Mucosa of descending colon (tissue), 3 donors: ENCODE results near the gene MYBPHL. TPM values are rescaled to one million over a fixed set of nuclear protein-coding genes. Genes with fewer than 3 reads are reported as not detected.

ENCODE experiments used
- ATAC-seq: fragments of 200-7000 bp; cut with Tn5 transposase; one replicate; pipeline ENCODE4 v1.9.1; 2020; ENCODE audit warnings: mild to moderate bottlenecking, moderate library complexity
- DNase-seq, 3 donors: peaks; one replicate each; pipeline ENCODE4 v3.0.0-alpha.2; 2020
- H3K36me3 ChIP-seq: fragments of 200-600 bp; one replicate; pipeline ENCODE4 v1.8.0; 2021; ENCODE audit warnings: low read depth, mild to moderate bottlenecking
- H3K4me1 ChIP-seq: fragments of 200-600 bp; one replicate; pipeline ENCODE4 v1.8.0; 2021; ENCODE audit warnings: low read depth, mild to moderate bottlenecking
- H3K4me3 ChIP-seq: fragments of 200-600 bp; one replicate; pipeline ENCODE4 v1.8.0; 2021; ENCODE audit warnings: mild to moderate bottlenecking
- H3K9me3 ChIP-seq: fragments of 200-600 bp; one replicate; pipeline ENCODE4 v1.8.0; 2021; ENCODE audit warnings: mild to moderate bottlenecking
- intact Hi-C, 2 donors: fragments of 100-400 bp; cut with DNase I in 1 of 2; cut with micrococcal nuclease in 1 of 2; formaldehyde crosslinking; loops; one replicate each; pipeline versions ENCODE4 v1.11.0 to v1.11.1; 2022; cut with DNase I, micrococcal nuclease
- long read RNA-seq, 2 donors: library from polyadenylated mRNA; unstranded; transcript quantifications; one replicate each; pipeline ENCODE4 v2.0.0, GENCODE V29; 2019 to 2021
- total RNA-seq, 3 donors: library from RNA; stranded (reverse); fragmentation: NEBNext Ultra II Directional in 2 of 3; extraction: Animal tissue kit (Norgen Biotek cat#: 25700) in 2 of 3; gene quantifications; one replicate each; pipeline versions ENCODE4 v1.2.1 to v1.2.4, GENCODE V29; 2021 to 2023
- TF ChIP-seq, protein P1 (sequence below): fragments of 200-600 bp; IDR thresholded peaks from one replicate; pipeline ENCODE4 v1.8.0; 2022; ENCODE audit warnings: antibody characterized with exemption, mild to moderate bottlenecking
- donor health status: DM: no; HTN: no; CAD: no; lungs with moderate emphysema.
- donor health status: DM: no; HTN: no; CAD: no.
- donor health status: DM: no; HTN: yes; CAD: no.

MYBPHL gene, protein sequence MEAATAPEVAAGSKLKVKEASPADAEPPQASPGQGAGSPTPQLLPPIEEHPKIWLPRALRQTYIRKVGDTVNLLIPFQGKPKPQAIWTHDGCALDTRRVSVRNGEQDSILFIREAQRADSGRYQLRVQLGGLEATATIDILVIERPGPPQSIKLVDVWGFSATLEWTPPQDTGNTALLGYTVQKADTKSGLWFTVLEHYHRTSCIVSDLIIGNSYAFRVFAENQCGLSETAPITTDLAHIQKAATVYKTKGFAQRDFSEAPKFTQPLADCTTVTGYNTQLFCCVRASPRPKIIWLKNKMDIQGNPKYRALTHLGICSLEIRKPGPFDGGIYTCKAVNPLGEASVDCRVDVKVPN
- not detected for total RNA-seq
- long read RNA-seq, donor 1, result 0 reads
- long read RNA-seq, donor 2, result 0 reads

DNA sequence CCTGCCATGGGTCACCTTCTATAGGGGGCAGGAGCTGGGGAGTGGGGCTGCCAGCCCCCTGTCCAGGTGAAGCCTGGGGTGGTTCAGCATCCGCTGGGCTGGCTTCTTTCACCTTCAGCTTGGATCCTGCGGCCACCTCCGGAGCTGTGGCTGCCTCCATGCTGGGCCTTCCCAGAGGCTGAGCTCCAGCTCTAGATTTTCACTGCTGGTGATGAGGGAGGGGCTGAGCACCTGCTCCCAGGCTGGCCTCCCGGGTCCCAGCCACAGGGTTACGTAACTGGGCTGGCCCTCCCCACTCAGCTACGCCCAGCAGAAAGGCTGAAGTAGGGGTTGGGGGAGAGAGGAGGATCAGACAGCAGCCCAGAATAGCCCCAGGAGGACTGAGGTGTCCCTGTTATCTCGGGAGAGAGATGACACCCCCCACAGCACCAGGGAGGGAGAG is at the start of gene MYBPHL:
Gene MYBPHL, minus strand, starts transcription at position 180 of the 442 bp plus-strand sequence. Its CDS starts 20 bp downstream, at position 160.
- Histone ChIP-seq H3K9me3 (no peaks in the 10 kb centered on the region), H3K4me1 (no peaks in the 10 kb centered on the region), H3K4me3 (no peak within 1 kb of the TSS), H3K36me3 (no peaks in the 10 kb centered on the region)
- TF ChIP-seq, protein P1, sequence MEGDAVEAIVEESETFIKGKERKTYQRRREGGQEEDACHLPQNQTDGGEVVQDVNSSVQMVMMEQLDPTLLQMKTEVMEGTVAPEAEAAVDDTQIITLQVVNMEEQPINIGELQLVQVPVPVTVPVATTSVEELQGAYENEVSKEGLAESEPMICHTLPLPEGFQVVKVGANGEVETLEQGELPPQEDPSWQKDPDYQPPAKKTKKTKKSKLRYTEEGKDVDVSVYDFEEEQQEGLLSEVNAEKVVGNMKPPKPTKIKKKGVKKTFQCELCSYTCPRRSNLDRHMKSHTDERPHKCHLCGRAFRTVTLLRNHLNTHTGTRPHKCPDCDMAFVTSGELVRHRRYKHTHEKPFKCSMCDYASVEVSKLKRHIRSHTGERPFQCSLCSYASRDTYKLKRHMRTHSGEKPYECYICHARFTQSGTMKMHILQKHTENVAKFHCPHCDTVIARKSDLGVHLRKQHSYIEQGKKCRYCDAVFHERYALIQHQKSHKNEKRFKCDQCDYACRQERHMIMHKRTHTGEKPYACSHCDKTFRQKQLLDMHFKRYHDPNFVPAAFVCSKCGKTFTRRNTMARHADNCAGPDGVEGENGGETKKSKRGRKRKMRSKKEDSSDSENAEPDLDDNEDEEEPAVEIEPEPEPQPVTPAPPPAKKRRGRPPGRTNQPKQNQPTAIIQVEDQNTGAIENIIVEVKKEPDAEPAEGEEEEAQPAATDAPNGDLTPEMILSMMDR, result no peak
- peak; percentile 12 for ATAC-seq
- intact Hi-C loops, result no loop called here
- DNase-seq, result no peak

DNA sequence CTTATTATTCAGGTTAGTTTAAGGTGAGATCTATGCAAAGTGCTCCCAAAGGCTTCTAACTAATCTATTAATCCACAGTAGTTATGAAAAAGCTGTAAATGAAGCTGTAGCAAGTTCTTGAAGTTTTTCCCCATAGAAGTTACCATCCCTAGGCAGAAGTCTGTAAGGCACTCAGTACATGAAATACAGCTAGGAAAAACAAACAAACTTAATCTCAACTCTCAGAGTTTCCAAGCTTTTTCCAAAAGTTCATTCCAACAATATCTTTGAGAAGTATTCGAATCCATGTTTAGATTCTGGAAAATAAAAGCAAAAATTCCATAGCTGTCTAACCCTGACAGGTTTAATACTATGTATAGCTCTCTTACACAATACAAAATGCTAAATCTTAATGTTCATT is 49.7 kb upstream of the MYBPHL start:
- DNase-seq, result no peak
- TF ChIP-seq, protein P1, result no peak
- intact Hi-C loops, result no loop called here
- Histone ChIP-seq H3K36me3 (no peaks in the 10 kb centered on the region), H3K4me3 (no peak overlapping the region), H3K4me1 (no peaks in the 10 kb centered on the region), H3K9me3 (no peaks in the 10 kb centered on the region)
- ATAC-seq, result no peak

DNA sequence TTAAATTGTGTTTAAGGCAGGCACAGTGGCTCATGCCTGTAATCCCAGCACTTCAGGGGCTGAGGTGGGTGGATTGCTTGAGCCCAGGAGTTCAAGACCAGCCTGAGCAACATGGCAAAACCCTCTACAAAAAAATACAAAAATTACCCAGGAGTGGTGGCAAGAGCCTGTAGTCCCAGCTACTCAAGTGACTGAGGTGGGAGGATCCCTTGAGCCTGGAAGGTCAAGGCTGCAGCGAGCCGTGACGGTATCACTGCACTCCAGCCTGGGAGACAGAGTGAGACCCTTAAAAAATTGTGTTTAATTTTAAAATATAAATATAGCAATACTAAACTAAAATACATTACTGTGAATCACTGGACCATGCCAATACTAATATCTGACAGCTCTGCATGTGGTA is 48.1 kb upstream of the MYBPHL start:
- TF ChIP-seq, protein P1, result no peak
- Histone ChIP-seq H3K4me3 (no peak overlapping the region), H3K4me1 (peaks cover 8% of the 10 kb centered on the region), H3K9me3 (no peaks in the 10 kb centered on the region), H3K36me3 (no peaks in the 10 kb centered on the region)
- DNase-seq (no peak), ATAC-seq (no peak)
- intact Hi-C loops, result no loop called here

DNA sequence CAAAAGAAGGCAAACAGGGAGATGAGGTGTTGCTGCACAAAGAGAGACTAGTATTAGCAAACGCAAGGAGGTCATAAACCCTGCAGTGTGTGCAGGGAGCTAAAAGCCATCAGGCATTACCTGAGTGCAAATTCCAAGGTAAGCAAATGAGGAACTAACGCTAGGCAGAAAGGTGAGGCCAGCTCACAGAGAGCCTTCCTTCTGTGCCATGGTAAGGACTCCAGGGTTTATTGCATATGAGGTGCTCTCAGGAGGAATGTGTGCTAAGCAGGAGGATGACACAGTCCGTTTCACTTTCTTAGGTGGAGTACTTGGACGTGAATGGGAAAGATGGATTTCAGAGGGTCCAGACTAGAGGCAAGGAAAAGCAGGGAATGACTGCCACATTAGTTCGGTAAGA is 44.6 kb upstream of the MYBPHL start:
- TF ChIP-seq, protein P1, result no peak
- Histone ChIP-seq H3K4me3 (no peak overlapping the region), H3K9me3 (no peaks in the 10 kb centered on the region), H3K36me3 (no peaks in the 10 kb centered on the region), H3K4me1 (peaks cover 8% of the 10 kb centered on the region)
- intact Hi-C loops, result no loop called here
- peak in 1 of 3 donors; percentile 63 for DNase-seq
- ATAC-seq, result peak; percentile 98

DNA sequence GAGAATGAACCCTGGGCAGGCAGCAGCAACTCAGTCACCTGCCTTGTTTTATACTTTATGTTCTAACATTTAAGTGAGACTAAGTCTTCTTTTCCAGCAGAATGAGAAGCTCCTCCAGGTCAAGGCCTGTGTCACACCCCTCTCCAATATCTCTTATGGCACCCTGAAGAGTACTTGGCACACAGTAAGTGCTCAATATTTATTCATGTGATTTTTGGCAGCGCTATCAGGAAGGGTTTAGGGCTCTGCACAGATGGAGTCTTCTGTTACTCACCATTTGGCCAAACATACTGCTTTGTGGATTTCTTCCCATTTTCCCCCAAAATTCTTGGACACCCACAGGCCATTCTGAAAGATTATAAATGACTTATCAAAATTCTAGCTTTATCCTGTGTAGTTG is 43.8 kb upstream of the MYBPHL start:
- no peak overlapping the region for H3K4me3 ChIP-seq
- H3K36me3 ChIP-seq, result no peaks in the 10 kb centered on the region
- no peaks in the 10 kb centered on the region for H3K9me3 ChIP-seq
- TF ChIP-seq, protein P1, result no peak
- H3K4me1 ChIP-seq, result peaks cover 8% of the 10 kb centered on the region
- no peak for DNase-seq
- intact Hi-C loops, result no loop called here
- ATAC-seq, result peak; percentile 27
